ENCODE results near the gene UBASH3A. TPM values are rescaled to one million over a fixed set of nuclear protein-coding genes. Genes with fewer than 3 reads are reported as not detected.
A peak's percentile ranks its signal among the peaks of the same experiment; 100 is the strongest.

UBASH3A gene
- total RNA-seq, 4 donors from 2014 or later: 3.9 to 14.0 (median 5.3) TPM

GRCh38 chr21:42401820-42402251 lies 1.9 kb upstream of the UBASH3A start:
- Histone ChIP-seq H3K27ac (peak overlapping the region in 1 of 4 donors; percentile 58), H3K4me3 (no peak overlapping the region), H3K36me3 (no peaks in the 10 kb centered on the region), H3K9me3 (peaks cover 0 to 3% (median 0%) of the 10 kb centered on the region in 4 donors), H3K27me3 (no peaks in the 10 kb centered on the region), H3K4me1 (no peaks in the 10 kb centered on the region)
- DNase-seq: no peak
- TF ChIP-seq POLR2A (IDR thresholded peaks at IDR 0.05): no peak
- no peak for TF ChIP-seq CTCF (IDR thresholded peaks at IDR 0.05)

GRCh38 chr21:42404539-42404938 lies 837 bp downstream of the UBASH3A start:
- Histone ChIP-seq H3K9me3 (peaks cover 0 to 3% (median 0%) of the 10 kb centered on the region in 4 donors), H3K27ac (peak overlapping the region; percentile 57 to 76 (median 68)), H3K4me1 (no peaks in the 10 kb centered on the region), H3K36me3 (no peaks in the 10 kb centered on the region), H3K4me3 (peak overlapping the region; percentile 25 to 37 (median 34)), H3K27me3 (no peaks in the 10 kb centered on the region)
- no peak for DNase-seq
- no peak for TF ChIP-seq CTCF (IDR thresholded peaks at IDR 0.05)
- TF ChIP-seq POLR2A (IDR thresholded peaks at IDR 0.05): no peak

- Histone ChIP-seq H3K36me3 (no peaks in the 10 kb centered on the region), H3K27ac (peak overlapping the region; percentile 63 to 76 (median 72)), H3K9me3 (peaks cover 0 to 3% (median 0%) of the 10 kb centered on the region in 4 donors), H3K4me1 (no peaks in the 10 kb centered on the region), H3K27me3 (no peaks in the 10 kb centered on the region), H3K4me3 (peak overlapping the region; percentile 25 to 37 (median 30))
- DNase-seq: no peak
- TF ChIP-seq CTCF (IDR thresholded peaks at IDR 0.05) (no peak), POLR2A (IDR thresholded peaks at IDR 0.05) (no peak)
These were observed 1.6 kb downstream of the UBASH3A start for GRCh38 chr21:42405064-42406013.

- H3K4me1 ChIP-seq: no peaks in the 10 kb centered on the region
- H3K36me3 ChIP-seq: no peaks in the 10 kb centered on the region
- no peaks in the 10 kb centered on the region for H3K27me3 ChIP-seq
- DNase-seq: peak in 1 of 3 donors; percentile 39
- H3K27ac ChIP-seq: peak overlapping the region; percentile 63 to 76 (median 72)
- peak overlapping the region; percentile 18 to 37 (median 30) for H3K4me3 ChIP-seq
- peaks cover 0 to 3% (median 0%) of the 10 kb centered on the region in 4 donors for H3K9me3 ChIP-seq
- TF ChIP-seq POLR2A (IDR thresholded peaks at IDR 0.05): no peak
- TF ChIP-seq CTCF (IDR thresholded peaks at IDR 0.05): no peak
These were observed 2.5 kb downstream of the UBASH3A start for GRCh38 chr21:42406201-42406621.

GRCh38 chr21:42406866-42407265 lies 3.2 kb downstream of the UBASH3A start:
- H3K27ac ChIP-seq: peak overlapping the region; percentile 63 to 76 (median 72)
- no peak for DNase-seq
- TF ChIP-seq POLR2A (IDR thresholded peaks at IDR 0.05) (no peak), CTCF (IDR thresholded peaks at IDR 0.05) (no peak)
- no peaks in the 10 kb centered on the region for H3K4me1 ChIP-seq
- peaks cover 0 to under 1% (median 0%) of the 10 kb centered on the region in 4 donors for H3K9me3 ChIP-seq
- no peak overlapping the region for H3K4me3 ChIP-seq
- no peaks in the 10 kb centered on the region for H3K36me3 ChIP-seq
- H3K27me3 ChIP-seq: no peaks in the 10 kb centered on the region

Data from Peyer's patch (tissue), 4 donors.